ENCODE measurements around the gene CDYL2.

GRCh38 chr16:80716564-80717139 is 87.7 kb downstream of the CDYL2 start:
- TF ChIP-seq CTCF (IDR thresholded peaks at IDR 0.05; ENCODE audit: extremely low read depth in 1 of 2, insufficient read depth in 1 of 2, low read depth in 1 of 2, low read length in 2 of 2) (no peak), POLR2AphosphoS5 (IDR thresholded peaks at IDR 0.05; ENCODE audit: insufficient read depth, low read depth, low read length) (no peak), POLR2A (IDR thresholded peaks at IDR 0.05; ENCODE audit: low read depth, low read length) (no peak)
